ENCODE results near the gene POLR3B.

The POLR3B gene

DNA sequence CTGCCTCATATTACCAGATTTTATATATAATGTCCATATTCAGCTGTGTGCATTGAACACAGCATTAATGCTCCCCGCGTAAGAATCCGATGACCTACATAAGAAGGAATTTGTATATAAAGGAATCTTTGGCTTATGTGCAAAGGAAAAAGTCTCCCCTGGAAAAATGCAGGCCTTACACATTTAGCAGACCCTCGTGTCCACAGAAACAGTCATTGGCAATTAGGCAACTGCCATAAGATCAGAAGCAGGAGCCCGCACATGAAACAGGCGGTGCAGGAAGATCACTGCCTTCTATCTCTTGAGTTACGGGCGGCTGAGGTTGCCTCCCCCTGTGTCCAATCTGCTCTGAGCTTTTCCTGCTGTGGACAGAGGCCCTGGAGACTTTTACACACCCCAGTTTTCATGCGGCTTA, 162.1 kb downstream of the POLR3B start:
- in situ Hi-C loops (cut with HindIII; ENCODE audit: low pct_unique_long_range_greater_than_20kb, low sequenced_read_pairs): no loop called here
- TF ChIP-seq JUND (IDR thresholded peaks at IDR 0.05; ENCODE audit: low read depth): no peak
- no peak for DNase-seq (ENCODE audit: low read depth in 1 of 2, low spot score in 1 of 2)

DNA sequence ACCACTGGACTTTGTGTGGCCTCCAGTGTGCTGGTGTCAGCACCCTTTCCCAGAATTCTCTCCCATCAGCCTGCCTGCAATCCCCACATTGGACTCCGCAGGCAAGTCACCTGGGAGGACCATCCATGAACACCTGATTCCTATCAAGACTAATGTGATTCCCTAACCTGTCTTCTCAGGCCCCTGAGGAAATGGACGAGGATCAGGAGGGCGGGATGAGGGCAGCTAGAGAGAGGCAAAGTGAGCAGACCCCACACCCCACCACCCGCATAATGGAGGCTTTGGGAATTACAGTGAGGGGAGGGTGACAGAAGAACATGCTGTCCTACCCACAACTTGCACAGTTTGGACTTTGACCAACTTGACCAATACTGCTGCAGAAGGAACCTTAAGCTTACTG, 164.4 kb downstream of the POLR3B start:
- TF ChIP-seq JUND (IDR thresholded peaks at IDR 0.05; ENCODE audit: low read depth): no peak
- in situ Hi-C loops (cut with HindIII; ENCODE audit: low pct_unique_long_range_greater_than_20kb, low sequenced_read_pairs): no loop called here
- no peak for DNase-seq (ENCODE audit: low read depth in 1 of 2, low spot score in 1 of 2)

GRCh38 chr12:106522708-106523107, 165.2 kb downstream of the POLR3B start:
- DNase-seq (ENCODE audit: low read depth in 1 of 2, low spot score in 1 of 2): peak in 1 of 2 experiments; percentile 25
- no peak for TF ChIP-seq JUND (IDR thresholded peaks at IDR 0.05; ENCODE audit: low read depth)
- in situ Hi-C loops (cut with HindIII; ENCODE audit: low pct_unique_long_range_greater_than_20kb, low sequenced_read_pairs): no loop called here

- no peak for DNase-seq (ENCODE audit: low read depth in 1 of 2, low spot score in 1 of 2)
- in situ Hi-C loops (cut with HindIII; ENCODE audit: low pct_unique_long_range_greater_than_20kb, low sequenced_read_pairs): no loop called here
- no peak for TF ChIP-seq JUND (IDR thresholded peaks at IDR 0.05; ENCODE audit: low read depth)
Observed at GRCh38 chr12:106527356-106527755, 169.8 kb downstream of the POLR3B start.

GRCh38 chr12:106541201-106541600, 183.7 kb downstream of the POLR3B start:
- in situ Hi-C loops (cut with HindIII; ENCODE audit: low pct_unique_long_range_greater_than_20kb, low sequenced_read_pairs): no loop called here
- DNase-seq (ENCODE audit: low read depth in 1 of 2, low spot score in 1 of 2): no peak

DNA sequence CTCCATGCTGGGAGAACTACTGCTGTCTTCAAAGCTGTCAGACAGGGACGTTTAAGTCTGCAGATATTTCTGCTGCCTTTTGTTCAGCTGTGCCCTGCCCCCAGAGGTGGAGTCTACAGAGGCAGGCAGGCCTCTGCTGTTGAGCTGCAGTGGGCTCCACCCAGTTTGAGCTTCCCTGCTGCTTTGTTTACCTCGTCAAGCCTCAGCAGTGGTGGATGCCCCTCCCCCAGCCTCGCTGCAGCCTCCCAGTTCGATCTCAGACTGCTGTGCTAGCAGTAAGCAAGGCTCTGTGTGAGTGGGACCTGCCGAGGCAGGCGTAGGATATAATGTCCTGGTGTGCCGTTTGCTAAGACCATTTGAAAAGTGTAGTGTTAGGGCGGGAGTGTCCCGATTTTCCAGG, 193.9 kb downstream of the POLR3B start:
- peak in 1 of 2 experiments; percentile 66 for DNase-seq (ENCODE audit: low read depth in 1 of 2, low spot score in 1 of 2)
- in situ Hi-C loops (cut with HindIII; ENCODE audit: low pct_unique_long_range_greater_than_20kb, low sequenced_read_pairs): no loop called here
- no peak for TF ChIP-seq JUND (IDR thresholded peaks at IDR 0.05; ENCODE audit: low read depth)

More at GRCh38 chr12:106541201-106541600, 183.7 kb downstream of the POLR3B start:
- TF ChIP-seq JUND (IDR thresholded peaks at IDR 0.05; ENCODE audit: low read depth): no peak

DNA sequence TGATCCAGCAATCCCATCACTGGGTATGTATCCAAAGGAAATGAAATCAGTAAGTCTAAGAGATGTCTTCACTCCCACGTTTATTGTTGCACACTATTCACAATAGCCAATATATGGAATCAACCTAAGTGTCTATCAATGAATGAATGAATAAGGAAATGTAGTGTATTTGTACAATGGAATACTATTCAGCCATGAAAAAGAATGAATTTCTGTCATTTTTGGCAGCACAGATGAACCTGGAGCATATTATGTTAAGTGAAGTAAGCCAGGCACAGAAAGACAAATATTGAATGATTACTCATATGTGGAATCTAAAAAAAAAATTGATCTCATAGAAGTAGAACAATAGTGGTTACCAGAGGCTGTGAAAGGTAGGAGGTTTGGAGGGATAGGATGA, 194.7 kb downstream of the POLR3B start:
- no peak for TF ChIP-seq JUND (IDR thresholded peaks at IDR 0.05; ENCODE audit: low read depth)
- in situ Hi-C loops (cut with HindIII; ENCODE audit: low pct_unique_long_range_greater_than_20kb, low sequenced_read_pairs): no loop called here
- no peak for DNase-seq (ENCODE audit: low read depth in 1 of 2, low spot score in 1 of 2)
